H1 (cell line): ENCODE measurements around the gene MCL1.

Experiments used
- CREB1 ChIP-seq: IDR thresholded peaks from 2 replicates; pipeline ENCODE4 v1.6.1; 2012; ENCODE audit warnings: inconsistent platforms
- EP300 ChIP-seq, 2 experiments: IDR thresholded peaks; 1 replicate in 1 of 2; 2 replicates in 1 of 2; pipeline ENCODE4 v1.6.1; 2011 to 2012; ENCODE audit warnings: low read depth in 2 of 2, low read length in 2 of 2, mild to moderate bottlenecking in 2 of 2, borderline replicate concordance in 1 of 2, inconsistent platforms in 1 of 2, moderate library complexity in 1 of 2
- JUN ChIP-seq: IDR thresholded peaks from 2 replicates; pipeline ENCODE4 v1.6.1; 2011; ENCODE audit warnings: low read depth, mild to moderate bottlenecking, improper control_type of control experiment, low read length
- JUND ChIP-seq: IDR thresholded peaks from 2 replicates; pipeline ENCODE4 v1.6.1; 2011; ENCODE audit warnings: mild to moderate bottlenecking, improper control_type of control experiment, low read length
- POLR2A ChIP-seq, 2 experiments: IDR thresholded peaks; 1 replicate in 1 of 2; 2 replicates in 1 of 2; pipeline ENCODE4 v1.6.1; 2011; ENCODE audit warnings: low read depth in 2 of 2, low read length in 2 of 2, mild to moderate bottlenecking in 2 of 2; ENCODE audit errors: control extremely low read depth in 1 of 2
- POLR2AphosphoS5 ChIP-seq: IDR thresholded peaks from 2 replicates; pipeline ENCODE4 v1.6.1; 2011; ENCODE audit warnings: low read depth, low read length
- RBBP5 ChIP-seq: IDR thresholded peaks from 2 replicates; pipeline ENCODE4 v1.7.1; 2012; ENCODE audit warnings: low read depth, mild to moderate bottlenecking, inconsistent platforms, low read length, moderate library complexity, borderline replicate concordance
- SIX5 ChIP-seq: IDR thresholded peaks from 2 replicates; pipeline ENCODE4 v1.6.1; 2011; ENCODE audit warnings: mild to moderate bottlenecking, low read depth, low read length
- YY1 ChIP-seq: IDR thresholded peaks from 2 replicates; pipeline ENCODE4 v1.6.1; 2011; ENCODE audit warnings: low read depth, mild to moderate bottlenecking, low read length
- TF ChIP-seq, protein P1 (sequence below), 3 experiments: IDR thresholded peaks; 1 replicate in 2 of 3; 2 replicates in 1 of 3; pipeline versions ENCODE4 v1.5.1 to v1.6.1; 2011; ENCODE audit warnings: low read length in 3 of 3, mild to moderate bottlenecking in 3 of 3, inconsistent platforms in 2 of 3, low read depth in 1 of 3, moderate library complexity in 1 of 3; ENCODE audit not compliant: insufficient read depth in 1 of 3; ENCODE audit errors: control extremely low read depth in 1 of 3
- TF ChIP-seq, protein P2 (sequence below): IDR thresholded peaks from 2 replicates; pipeline ENCODE4 v1.6.1; 2012; ENCODE audit warnings: inconsistent platforms

DNA sequence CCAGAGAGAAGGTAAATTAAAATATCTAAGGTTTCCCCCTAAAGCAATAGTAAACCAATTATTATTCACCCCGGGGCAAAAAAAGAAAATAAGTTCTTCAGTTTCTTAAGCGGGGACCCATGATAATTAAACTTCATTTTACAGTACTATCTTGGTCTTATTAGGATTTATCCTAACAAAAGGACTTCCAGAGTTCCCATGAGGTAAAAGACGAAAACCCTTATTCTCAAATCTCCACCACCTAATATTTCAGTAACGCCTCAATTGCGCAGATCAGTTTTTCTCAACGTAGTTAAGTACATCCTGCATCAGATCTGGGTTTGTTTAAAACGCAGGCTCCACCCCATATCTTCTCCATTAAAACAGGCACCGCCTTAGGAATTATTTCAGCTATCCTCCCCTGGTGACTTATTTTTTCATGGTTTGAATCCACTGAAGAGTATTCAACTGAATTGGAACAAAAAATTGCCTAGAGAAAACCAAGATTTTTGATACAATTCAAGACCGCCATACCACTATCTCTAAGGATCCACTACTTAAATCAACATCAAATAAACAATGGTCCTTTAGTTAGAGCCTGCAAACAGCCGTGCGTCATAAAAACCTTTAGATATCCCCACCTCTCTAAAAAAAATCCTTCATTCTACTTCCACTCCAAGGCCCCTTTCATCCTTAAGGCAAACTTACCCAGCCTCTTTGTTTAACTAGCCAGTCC is 1.7 kb downstream of the MCL1 start:
- TF ChIP-seq, protein P1, sequence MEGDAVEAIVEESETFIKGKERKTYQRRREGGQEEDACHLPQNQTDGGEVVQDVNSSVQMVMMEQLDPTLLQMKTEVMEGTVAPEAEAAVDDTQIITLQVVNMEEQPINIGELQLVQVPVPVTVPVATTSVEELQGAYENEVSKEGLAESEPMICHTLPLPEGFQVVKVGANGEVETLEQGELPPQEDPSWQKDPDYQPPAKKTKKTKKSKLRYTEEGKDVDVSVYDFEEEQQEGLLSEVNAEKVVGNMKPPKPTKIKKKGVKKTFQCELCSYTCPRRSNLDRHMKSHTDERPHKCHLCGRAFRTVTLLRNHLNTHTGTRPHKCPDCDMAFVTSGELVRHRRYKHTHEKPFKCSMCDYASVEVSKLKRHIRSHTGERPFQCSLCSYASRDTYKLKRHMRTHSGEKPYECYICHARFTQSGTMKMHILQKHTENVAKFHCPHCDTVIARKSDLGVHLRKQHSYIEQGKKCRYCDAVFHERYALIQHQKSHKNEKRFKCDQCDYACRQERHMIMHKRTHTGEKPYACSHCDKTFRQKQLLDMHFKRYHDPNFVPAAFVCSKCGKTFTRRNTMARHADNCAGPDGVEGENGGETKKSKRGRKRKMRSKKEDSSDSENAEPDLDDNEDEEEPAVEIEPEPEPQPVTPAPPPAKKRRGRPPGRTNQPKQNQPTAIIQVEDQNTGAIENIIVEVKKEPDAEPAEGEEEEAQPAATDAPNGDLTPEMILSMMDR (IDR thresholded peaks at IDR 0.05; ENCODE audit: control extremely low read depth in 1 of 3, insufficient read depth in 1 of 3, low read depth in 1 of 3, low read length in 3 of 3): no peak
- TF ChIP-seq SIX5 (no peak), POLR2AphosphoS5 (no peak), POLR2A (IDR thresholded peaks at IDR 0.05; ENCODE audit: control extremely low read depth in 1 of 2, low read depth in 2 of 2, low read length in 2 of 2) (no peak), YY1 (no peak), EP300 (IDR thresholded peaks at IDR 0.05; ENCODE audit: borderline replicate concordance in 1 of 2, low read depth in 2 of 2, low read length in 2 of 2) (no peak), RBBP5 (no peak), CREB1 (no peak), JUN (no peak), JUND (no peak)
- TF ChIP-seq, protein P2, sequence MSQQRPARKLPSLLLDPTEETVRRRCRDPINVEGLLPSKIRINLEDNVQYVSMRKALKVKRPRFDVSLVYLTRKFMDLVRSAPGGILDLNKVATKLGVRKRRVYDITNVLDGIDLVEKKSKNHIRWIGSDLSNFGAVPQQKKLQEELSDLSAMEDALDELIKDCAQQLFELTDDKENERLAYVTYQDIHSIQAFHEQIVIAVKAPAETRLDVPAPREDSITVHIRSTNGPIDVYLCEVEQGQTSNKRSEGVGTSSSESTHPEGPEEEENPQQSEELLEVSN: no peak
